PFSK-1 (cell line): ENCODE measurements around the gene MYMK.

Experiments
- FOXP2 ChIP-seq: optimal IDR thresholded peaks from 2 replicates; pipeline ENCODE3; 2011; ENCODE audit warnings: borderline replicate concordance, control low read depth, inconsistent platforms; ENCODE audit not compliant: insufficient read depth; ENCODE audit errors: extremely low read length, extremely low read depth
- POLR2AphosphoS5 ChIP-seq: IDR thresholded peaks from 2 replicates; pipeline ENCODE4 v1.6.1; 2012; ENCODE audit warnings: low read depth, mild to moderate bottlenecking, control low read depth, low read length, moderate library complexity
- SIN3A ChIP-seq: IDR thresholded peaks from 2 replicates; pipeline ENCODE4 v1.6.1; 2012; ENCODE audit warnings: mild to moderate bottlenecking, low read length, moderate library complexity, borderline replicate concordance; ENCODE audit not compliant: insufficient read depth
- TAF1 ChIP-seq: IDR thresholded peaks from 2 replicates; pipeline ENCODE4 v1.6.1; 2012; ENCODE audit warnings: low read length, control low read depth, borderline replicate concordance; ENCODE audit not compliant: insufficient read depth
- TF ChIP-seq, protein P1 (sequence below), 2 experiments: IDR thresholded peaks; 2 replicates each; pipeline versions ENCODE4 v1.6.1 to v1.8.0; 2011 to 2012; ENCODE audit warnings: low read depth in 2 of 2, low read length in 2 of 2, control low read depth in 1 of 2, inconsistent platforms in 1 of 2, mild to moderate bottlenecking in 1 of 2, moderate library complexity in 1 of 2; ENCODE audit not compliant: insufficient read depth in 1 of 2

The MYMK gene

DNA sequence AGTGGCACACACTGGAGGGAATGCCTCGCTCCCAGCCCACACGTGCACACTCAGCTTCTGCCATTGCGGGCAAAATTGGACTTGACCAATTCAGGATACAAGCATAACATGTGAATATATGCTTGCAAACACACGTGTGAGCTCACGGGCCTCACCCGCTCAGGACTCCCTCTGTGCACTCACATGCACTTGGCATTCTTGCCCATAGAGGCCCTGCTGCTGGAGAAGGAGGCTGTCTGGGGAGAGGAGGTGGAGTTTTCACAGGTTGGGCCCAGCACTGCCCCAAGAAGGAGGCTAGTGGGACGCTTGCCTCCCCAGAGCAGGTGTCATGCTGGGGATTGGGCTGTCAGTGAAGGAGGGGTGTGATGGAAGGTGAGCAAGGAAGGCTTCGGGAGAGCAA, 1.7 kb downstream of the MYMK start:
- TF ChIP-seq SIN3A (no peak), FOXP2 (no peak), TAF1 (no peak), POLR2AphosphoS5 (no peak)
- TF ChIP-seq, protein P1, sequence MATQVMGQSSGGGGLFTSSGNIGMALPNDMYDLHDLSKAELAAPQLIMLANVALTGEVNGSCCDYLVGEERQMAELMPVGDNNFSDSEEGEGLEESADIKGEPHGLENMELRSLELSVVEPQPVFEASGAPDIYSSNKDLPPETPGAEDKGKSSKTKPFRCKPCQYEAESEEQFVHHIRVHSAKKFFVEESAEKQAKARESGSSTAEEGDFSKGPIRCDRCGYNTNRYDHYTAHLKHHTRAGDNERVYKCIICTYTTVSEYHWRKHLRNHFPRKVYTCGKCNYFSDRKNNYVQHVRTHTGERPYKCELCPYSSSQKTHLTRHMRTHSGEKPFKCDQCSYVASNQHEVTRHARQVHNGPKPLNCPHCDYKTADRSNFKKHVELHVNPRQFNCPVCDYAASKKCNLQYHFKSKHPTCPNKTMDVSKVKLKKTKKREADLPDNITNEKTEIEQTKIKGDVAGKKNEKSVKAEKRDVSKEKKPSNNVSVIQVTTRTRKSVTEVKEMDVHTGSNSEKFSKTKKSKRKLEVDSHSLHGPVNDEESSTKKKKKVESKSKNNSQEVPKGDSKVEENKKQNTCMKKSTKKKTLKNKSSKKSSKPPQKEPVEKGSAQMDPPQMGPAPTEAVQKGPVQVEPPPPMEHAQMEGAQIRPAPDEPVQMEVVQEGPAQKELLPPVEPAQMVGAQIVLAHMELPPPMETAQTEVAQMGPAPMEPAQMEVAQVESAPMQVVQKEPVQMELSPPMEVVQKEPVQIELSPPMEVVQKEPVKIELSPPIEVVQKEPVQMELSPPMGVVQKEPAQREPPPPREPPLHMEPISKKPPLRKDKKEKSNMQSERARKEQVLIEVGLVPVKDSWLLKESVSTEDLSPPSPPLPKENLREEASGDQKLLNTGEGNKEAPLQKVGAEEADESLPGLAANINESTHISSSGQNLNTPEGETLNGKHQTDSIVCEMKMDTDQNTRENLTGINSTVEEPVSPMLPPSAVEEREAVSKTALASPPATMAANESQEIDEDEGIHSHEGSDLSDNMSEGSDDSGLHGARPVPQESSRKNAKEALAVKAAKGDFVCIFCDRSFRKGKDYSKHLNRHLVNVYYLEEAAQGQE (IDR thresholded peaks at IDR 0.05; ENCODE audit: insufficient read depth in 1 of 2, low read depth in 2 of 2, low read length in 2 of 2) = no peak

GRCh38 chr9:133522073-133522910, 2.5 kb downstream of the MYMK start:
- no peak for TF ChIP-seq FOXP2
- no peak for TF ChIP-seq SIN3A
- TF ChIP-seq POLR2AphosphoS5 = no peak
- TF ChIP-seq, protein P1 (IDR thresholded peaks at IDR 0.05; ENCODE audit: insufficient read depth in 1 of 2, low read depth in 2 of 2, low read length in 2 of 2) = no peak
- no peak for TF ChIP-seq TAF1

DNA sequence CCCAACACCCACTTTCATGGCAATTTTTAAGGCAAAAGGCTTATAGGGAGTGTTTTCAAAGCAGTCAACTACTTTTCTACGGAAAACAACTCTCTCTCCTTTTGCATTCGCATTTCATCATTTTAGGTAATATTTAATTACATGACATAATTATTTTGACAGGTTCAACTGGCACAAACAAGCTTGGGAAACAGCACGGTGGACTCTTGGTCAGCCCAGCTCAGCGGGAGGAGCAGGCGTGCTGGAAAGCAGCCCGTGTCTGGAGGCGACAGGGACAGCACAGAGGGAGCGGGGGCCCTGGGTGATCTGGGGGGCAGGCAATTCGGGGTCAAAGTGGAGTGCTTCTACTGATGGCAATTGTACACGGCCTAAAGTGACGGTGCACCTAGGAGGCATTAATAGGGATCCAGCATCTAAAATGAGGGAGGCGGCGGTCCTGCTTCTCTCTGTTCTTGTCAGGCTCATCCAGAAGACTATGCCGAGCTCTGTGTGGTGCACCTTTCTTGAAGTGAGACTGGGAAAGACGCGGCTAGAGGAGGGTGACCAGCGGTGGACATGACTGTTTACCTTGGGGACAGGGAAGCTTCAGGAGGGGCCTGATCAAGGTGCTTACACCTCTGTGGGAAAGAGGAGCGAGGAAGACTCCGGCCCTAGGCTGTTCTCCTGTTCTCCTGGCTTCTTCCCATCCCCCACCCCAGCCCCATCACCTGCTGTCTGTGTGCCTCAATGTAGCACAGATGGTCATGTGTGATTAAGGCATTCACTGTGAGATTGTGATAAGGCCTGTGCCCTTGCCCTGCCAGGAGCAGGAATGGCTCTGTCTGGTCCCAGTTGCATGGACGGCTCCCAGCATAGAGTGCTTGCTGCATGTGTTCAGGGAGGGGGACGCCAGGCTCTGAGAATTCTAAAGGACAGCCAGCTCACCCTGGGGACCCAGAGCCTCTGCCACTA, 3.4 kb downstream of the MYMK start:
- TF ChIP-seq TAF1 = no peak
- TF ChIP-seq, protein P1 (IDR thresholded peaks at IDR 0.05; ENCODE audit: insufficient read depth in 1 of 2, low read depth in 2 of 2, low read length in 2 of 2) = no peak
- TF ChIP-seq SIN3A = no peak
- no peak for TF ChIP-seq POLR2AphosphoS5
- no peak for TF ChIP-seq FOXP2

DNA sequence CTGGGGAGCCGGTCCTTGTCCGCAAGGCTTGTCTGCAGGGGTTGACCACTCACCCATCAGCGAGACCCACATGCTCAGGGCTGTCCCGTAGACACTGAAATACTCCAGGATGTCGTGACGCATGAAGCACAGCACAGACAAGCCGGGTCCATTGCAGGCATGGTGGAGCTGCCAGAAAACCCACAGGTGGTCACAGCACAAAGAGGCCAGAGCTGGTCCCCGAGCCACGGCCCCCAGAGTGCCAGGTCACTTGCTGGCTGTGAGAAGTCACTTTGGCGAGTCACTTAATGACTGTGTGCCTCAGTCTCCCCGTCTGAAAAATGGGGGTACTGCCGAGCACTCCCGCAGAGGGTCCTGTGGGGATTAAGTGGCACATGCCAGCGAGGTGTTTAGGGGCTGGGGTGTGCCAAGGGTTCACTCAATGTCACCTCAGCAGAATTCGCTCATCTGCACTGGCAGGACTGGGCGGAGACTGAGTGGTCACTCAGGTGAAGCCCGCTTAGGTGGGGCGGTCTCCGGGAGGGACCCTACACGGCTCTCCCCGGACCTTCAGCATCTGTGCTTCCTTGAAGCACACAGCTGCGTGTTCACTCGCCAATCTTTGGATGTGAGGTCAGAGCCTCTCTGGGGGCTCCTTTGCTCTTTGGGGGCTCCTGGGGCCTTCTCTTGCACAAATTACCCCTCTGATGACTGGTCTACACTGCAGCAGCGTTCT, 4.5 kb downstream of the MYMK start:
- TF ChIP-seq, protein P1 (IDR thresholded peaks at IDR 0.05; ENCODE audit: insufficient read depth in 1 of 2, low read depth in 2 of 2, low read length in 2 of 2) = no peak
- TF ChIP-seq TAF1 = no peak
- TF ChIP-seq POLR2AphosphoS5 = no peak
- TF ChIP-seq FOXP2 = no peak
- no peak for TF ChIP-seq SIN3A
